WTC11 (cell line): ENCODE data around the gene NLRP13.

Experiments used
- AFF4 ChIP-seq: sonication (generic); formaldehyde crosslinking; IDR thresholded peaks from 2 replicates; pipeline ENCODE4 v1.8.1; 2023; ENCODE audit warnings: mild to moderate bottlenecking, missing genetic modification reagents, borderline replicate concordance
- CREM ChIP-seq: sonication (generic); formaldehyde crosslinking; IDR thresholded peaks from 2 replicates; pipeline ENCODE4 v1.8.1; 2022; ENCODE audit warnings: mild to moderate bottlenecking, missing genetic modification reagents, moderate library complexity
- CTCF ChIP-seq: fragments of 200-600 bp; IDR thresholded peaks from 2 replicates; pipeline ENCODE4 v1.8.0; 2022; ENCODE audit warnings: antibody characterized with exemption
- HMGXB4 ChIP-seq: sonication (generic); formaldehyde crosslinking; IDR thresholded peaks from 2 replicates; pipeline ENCODE4 v1.8.1; 2023; ENCODE audit warnings: mild to moderate bottlenecking, moderate library complexity, missing genetic modification reagents
- JUN ChIP-seq: sonication (generic); formaldehyde crosslinking; IDR thresholded peaks from 2 replicates; pipeline ENCODE4 v1.8.0; 2023; ENCODE audit warnings: mild to moderate bottlenecking, missing genetic modification reagents
- MAX ChIP-seq: sonication (generic); formaldehyde crosslinking; IDR thresholded peaks from 2 replicates; pipeline ENCODE4 v1.8.0; 2022; ENCODE audit warnings: mild to moderate bottlenecking, missing genetic modification reagents
- NR1H2 ChIP-seq: sonication (generic); formaldehyde crosslinking; IDR thresholded peaks from 2 replicates; pipeline ENCODE4 v1.9.0; 2021; ENCODE audit warnings: mild to moderate bottlenecking, moderate library complexity, missing genetic modification reagents
- ZNF263 ChIP-seq: sonication (generic); formaldehyde crosslinking; IDR thresholded peaks from 2 replicates; pipeline ENCODE4 v1.8.1; 2022; ENCODE audit warnings: low read depth, mild to moderate bottlenecking, moderate library complexity, missing genetic modification reagents

GRCh38 chr19:55909801-55910200 is 22.3 kb downstream of the NLRP13 start:
- TF ChIP-seq MAX (no peak), HMGXB4 (no peak), ZNF263 (CRISPR knock-in tag) (no peak), CTCF (no peak), NR1H2 (CRISPR knock-in tag) (no peak), CREM (CRISPR knock-in tag) (no peak), JUN (CRISPR knock-in tag) (no peak), AFF4 (no peak)
